ENCODE data around the gene ERCC6L2.

Gene ERCC6L2

GRCh38 chr9:95978106-95978505, 102.6 kb downstream of the ERCC6L2 start:
- no peak for DNase-seq (ENCODE audit: low read depth, low spot score)

- DNase-seq (ENCODE audit: low read depth, low spot score) = no peak
These were observed 104.0 kb downstream of the ERCC6L2 start for GRCh38 chr9:95979446-95979845.

DNA sequence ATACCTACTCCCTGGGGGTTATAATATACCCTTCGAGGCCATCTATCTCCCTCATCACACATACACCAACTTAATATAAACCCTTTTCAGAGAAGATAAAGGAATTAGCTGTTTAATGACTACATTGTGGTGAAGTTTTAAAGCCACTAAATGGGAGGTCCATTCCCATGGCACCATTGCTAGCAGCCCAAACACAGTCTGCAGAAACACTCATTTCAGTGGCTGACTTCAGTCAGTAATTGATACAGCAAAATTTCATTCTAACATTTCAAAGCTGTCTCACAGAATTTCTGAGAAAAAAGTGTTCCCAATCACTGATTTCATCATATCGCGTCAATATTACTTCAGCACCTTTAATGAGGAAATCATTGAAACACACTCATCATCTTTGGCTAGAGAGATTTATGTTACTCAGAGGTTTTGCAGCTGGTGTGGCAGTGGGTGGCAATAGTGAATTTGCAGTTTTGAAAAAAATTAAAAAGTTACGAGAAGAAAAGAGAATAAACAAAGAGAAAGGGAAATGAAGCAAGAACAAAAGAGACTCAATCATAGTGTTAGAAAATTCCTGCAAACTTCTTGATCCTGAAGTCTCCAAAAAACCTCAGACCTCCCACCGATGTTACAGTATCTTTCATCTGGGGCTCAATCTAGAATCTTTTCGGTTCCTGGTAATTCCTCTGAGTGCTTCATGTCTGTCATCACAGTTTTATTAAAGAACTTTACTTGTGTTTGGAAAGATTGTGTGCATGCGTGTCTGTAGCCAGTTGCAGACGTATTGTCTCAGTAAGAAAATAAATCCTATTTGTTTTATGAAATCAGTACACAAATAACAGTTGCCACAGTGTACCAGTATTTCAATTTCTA, 105.0 kb downstream of the ERCC6L2 start:
- DNase-seq (ENCODE audit: low read depth, low spot score) = no peak

DNA sequence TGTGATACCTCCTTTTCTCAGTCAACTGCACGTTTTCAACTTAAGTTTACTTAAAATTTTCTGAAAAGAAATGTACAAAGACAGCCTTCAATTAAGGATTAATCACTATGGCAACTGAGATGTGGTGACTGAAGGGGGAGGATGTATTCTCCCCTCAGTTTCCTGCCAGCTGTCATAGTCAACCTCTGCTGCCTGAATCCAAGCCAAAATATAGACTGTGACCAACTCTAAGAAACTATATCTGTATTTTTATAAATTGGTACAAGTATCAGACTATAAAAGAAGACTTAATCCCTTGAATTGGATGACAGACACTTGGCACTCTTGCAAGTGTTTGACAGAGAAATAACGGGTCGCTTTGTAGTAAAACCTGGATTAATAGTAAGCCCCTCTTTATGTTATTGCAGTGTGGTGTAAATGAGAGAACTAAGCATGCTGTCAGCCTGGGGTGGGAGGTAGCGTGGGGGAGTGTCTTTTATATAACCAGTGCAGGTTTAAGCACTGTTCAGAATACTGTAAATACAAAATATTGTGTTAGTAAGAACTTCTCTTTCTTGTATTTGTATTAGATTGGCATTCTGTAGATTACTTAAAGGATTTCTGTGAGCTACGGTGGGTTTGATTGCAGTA, 106.4 kb downstream of the ERCC6L2 start:
- DNase-seq (ENCODE audit: low read depth, low spot score) = no peak

GRCh38 chr9:95985440-95986055, 110.1 kb downstream of the ERCC6L2 start:
- DNase-seq (ENCODE audit: low read depth, low spot score) = no peak

DNA sequence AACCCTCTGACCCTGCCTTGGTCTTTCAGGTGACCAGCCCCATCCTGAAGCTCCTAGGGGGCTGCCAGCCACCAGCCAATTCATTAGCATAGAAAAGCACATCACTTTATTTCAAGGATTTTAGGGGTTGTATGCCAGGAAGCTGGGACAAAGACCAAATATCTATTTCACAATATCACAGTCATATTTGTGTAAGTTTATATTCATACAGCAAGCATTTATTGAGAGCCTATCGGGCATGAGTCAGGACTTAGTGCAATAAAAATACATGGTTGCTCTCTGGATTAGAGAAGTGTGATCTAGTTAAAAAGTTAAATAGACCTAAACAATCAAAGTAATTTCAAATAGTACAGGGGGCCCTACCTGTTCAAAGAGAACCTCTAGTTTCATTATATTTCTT, 113.8 kb downstream of the ERCC6L2 start:
- DNase-seq (ENCODE audit: low read depth, low spot score) = no peak

GRCh38 chr9:95991326-95991725, 115.8 kb downstream of the ERCC6L2 start:
- no peak for DNase-seq (ENCODE audit: low read depth, low spot score)

- no peak for DNase-seq (ENCODE audit: low read depth, low spot score)
These were observed 117.0 kb downstream of the ERCC6L2 start for GRCh38 chr9:95992536-95992935.

GRCh38 chr9:95993337-95993736, 117.8 kb downstream of the ERCC6L2 start:
- DNase-seq (ENCODE audit: low read depth, low spot score) = no peak

GRCh38 chr9:95999390-95999789, 123.9 kb downstream of the ERCC6L2 start:
- no peak for DNase-seq (ENCODE audit: low read depth, low spot score)

DNA sequence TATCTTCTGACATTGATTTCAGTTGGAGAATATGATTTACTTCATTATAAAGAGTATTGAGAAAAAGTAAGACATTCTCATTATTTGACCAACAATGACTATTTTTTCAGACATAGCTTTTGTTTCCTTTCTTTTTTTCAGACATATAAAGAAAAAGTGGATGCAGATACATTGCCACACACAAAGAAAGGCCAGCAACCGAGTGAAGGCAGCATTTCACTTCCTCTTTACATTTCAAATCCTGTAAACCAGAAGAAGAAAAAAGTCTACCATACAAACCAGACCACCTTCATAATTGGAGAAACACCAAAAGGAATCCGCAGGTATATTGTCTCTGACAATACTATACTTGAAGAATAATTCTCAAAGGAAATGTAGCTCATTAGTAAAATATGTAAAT, 128.9 kb downstream of the ERCC6L2 start:
- DNase-seq (ENCODE audit: low read depth, low spot score) = no peak

GRCh38 chr9:96006296-96006879, 130.9 kb downstream of the ERCC6L2 start:
- DNase-seq (ENCODE audit: low read depth, low spot score) = no peak

DNA sequence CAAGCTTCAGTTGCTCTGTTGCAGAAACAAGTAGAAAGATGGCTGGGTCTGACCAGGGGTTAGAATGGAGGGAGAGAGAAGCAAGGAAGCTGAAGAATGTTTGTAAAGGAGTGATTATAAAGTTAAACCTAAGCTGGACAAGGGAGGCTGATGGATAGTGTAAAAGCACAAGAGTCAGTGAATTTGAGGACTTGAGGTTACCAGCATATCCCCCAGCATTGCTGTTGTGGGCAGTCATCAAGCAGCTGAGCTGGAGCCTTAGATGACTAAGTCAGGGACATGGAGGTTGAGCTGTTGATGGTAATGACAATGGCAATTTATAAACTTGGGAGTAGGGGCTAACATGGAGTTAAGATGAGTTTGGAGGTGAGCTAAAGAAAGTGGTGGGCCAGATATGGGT, 131.5 kb downstream of the ERCC6L2 start:
- DNase-seq (ENCODE audit: low read depth, low spot score) = no peak

GRCh38 chr9:96008502-96009222, 133.2 kb downstream of the ERCC6L2 start:
- DNase-seq (ENCODE audit: low read depth, low spot score) = no peak

DNA sequence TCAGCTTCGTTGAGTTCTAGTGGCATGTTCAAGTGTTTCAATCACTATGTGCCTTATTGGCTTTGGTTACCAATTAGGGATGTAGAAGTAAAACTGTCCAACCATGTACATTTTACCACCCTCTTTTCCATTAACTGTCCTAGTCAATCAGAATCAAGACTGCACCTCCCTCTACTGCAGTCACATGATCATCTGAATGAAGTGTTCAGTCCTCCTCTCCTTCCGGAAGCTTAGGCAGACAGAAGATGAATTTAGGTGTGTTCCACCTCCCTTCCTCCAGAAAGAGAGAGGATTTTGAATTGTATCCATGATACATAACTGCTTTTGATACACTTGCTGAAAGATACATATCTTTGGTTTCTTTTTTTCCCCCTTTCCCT, 133.7 kb downstream of the ERCC6L2 start:
- DNase-seq (ENCODE audit: low read depth, low spot score) = no peak

DNA sequence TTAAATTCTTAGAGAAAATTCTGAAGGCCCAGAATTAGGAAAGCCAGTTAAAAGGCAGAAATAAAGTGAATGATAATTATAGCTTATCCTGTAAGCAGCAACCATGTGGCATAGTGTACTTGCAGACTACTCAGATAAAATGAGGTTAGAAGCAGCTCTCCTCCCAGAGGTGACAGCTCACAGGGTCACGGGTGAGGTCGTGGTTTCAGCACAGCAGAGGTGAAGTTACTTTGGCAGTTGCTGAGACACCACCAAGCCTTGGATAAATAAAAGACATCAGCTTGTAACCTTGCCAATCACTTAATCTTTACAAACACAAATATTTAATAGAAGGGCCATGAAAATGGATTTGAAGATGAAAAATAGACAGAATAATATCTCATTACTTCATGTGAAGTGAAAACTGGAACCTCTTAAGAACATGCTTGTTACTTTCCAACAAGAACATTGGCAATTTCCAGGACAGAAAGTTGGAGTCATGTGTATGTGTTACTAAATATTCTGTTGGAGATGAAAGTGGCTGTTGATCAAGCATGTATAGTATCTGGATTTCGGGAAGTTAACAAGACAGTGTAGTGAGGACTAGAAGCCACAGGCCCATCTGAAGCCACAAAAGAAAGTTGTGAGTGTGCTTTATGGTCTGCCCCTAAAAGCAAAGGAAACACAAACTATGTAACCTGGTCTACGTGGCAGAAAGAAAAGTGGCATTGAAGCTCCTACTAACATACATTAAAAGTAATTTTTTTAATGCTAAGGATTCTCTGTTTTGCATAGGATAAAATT, 134.4 kb downstream of the ERCC6L2 start:
- DNase-seq (ENCODE audit: low read depth, low spot score) = no peak

DNA sequence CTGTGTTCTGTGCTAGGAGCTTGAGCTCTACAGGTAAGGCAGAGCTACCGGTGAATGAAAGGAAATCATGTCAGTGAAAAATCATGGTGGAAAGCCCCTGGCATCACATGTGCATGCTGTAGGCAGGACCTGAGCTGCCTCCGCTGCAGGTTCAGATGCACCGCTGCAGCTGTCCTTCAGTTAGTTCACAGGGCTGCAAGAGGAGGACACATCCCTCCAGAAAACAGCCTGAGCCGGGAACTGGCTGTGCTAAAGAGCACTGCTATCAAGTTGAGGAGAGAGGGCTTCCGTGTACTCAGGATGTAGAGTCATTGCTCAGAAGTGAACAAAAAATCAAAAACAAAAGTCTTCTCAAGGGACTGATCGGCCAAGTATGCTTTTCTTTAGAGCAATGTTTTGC, 138.6 kb downstream of the ERCC6L2 start:
- DNase-seq (ENCODE audit: low read depth, low spot score) = no peak

GRCh38 chr9:96015876-96016686, 140.6 kb downstream of the ERCC6L2 start:
- DNase-seq (ENCODE audit: low read depth, low spot score) = no peak

Data from iPS DF 19.7 (cell line).